Keratinocyte (primary cell): ENCODE measurements around the gene SUGCT. TPM values are rescaled to one million over a fixed set of nuclear protein-coding genes. Genes with fewer than 3 reads are reported as not detected.

Source experiments
- DNase-seq: peaks from one replicate; pipeline ENCODE4 v3.0.0-alpha.2; 2011; ENCODE audit warnings: low read depth, missing footprints, low spot score
- FAIRE-seq: peaks from 2 replicates; lab custom pipeline; 2011; peaks lifted over from hg19 to GRCh38; lab: Jason Lieb, UNC
- H2AFZ ChIP-seq: 2 replicates; pipeline ENCODE4 v1.6.0; 2012; ENCODE audit warnings: low read length, control low read depth, inconsistent platforms; ENCODE audit not compliant: control insufficient read depth
- H3K27ac ChIP-seq: 2 replicates; pipeline ENCODE4 v1.5.1; 2011; ENCODE audit warnings: low read length; ENCODE audit not compliant: control insufficient read depth, insufficient read depth
- H3K27me3 ChIP-seq: 3 replicates; pipeline ENCODE4 v1.6.0; 2011; ENCODE audit warnings: low read length; ENCODE audit not compliant: control insufficient read depth, insufficient read depth; ENCODE audit errors: extremely low read depth
- H3K36me3 ChIP-seq, 2 experiments: 2 replicates in 1 of 2; 3 replicates in 1 of 2; pipeline ENCODE4 v1.5.1; 2011; ENCODE audit warnings: low read length in 2 of 2, mild to moderate bottlenecking in 1 of 2; ENCODE audit not compliant: control insufficient read depth in 2 of 2, insufficient read depth in 2 of 2; ENCODE audit errors: extremely low read depth in 1 of 2
- H3K4me1 ChIP-seq: 3 replicates; pipeline ENCODE4 v1.5.1; 2011; ENCODE audit warnings: low read length; ENCODE audit not compliant: control insufficient read depth, insufficient read depth; ENCODE audit errors: extremely low read depth
- H3K4me2 ChIP-seq: 3 replicates; pipeline ENCODE4 v1.6.0; 2011; ENCODE audit warnings: low read depth, low read length; ENCODE audit not compliant: control insufficient read depth, insufficient read depth; ENCODE audit errors: extremely low read depth
- H3K4me3 ChIP-seq, 3 experiments: fragments of 200-600 bp in 1 of 3; sonication (generic) in 1 of 3; 2 replicates in 2 of 3; 3 replicates in 1 of 3; pipeline ENCODE4 v1.5.1; 2011 to 2016; ENCODE audit warnings: low read length in 3 of 3, mild to moderate bottlenecking in 3 of 3, control low read depth in 2 of 3, inconsistent platforms in 1 of 3, low read depth in 1 of 3, mixed read lengths in 1 of 3, mixed run types in 1 of 3, moderate library complexity in 1 of 3; ENCODE audit not compliant: control insufficient read depth in 2 of 3, insufficient read depth in 2 of 3; ENCODE audit errors: extremely low read depth in 1 of 3
- H3K79me2 ChIP-seq: 2 replicates; pipeline ENCODE4 v1.6.0; 2012; ENCODE audit warnings: low read length; ENCODE audit not compliant: control insufficient read depth, insufficient read depth
- H3K9ac ChIP-seq: 3 replicates; pipeline ENCODE4 v1.6.0; 2011; ENCODE audit warnings: low read length; ENCODE audit not compliant: control insufficient read depth, insufficient read depth; ENCODE audit errors: extremely low read depth
- H3K9me1 ChIP-seq: 3 replicates; pipeline ENCODE4 v1.6.0; 2011; ENCODE audit warnings: low read length; ENCODE audit not compliant: control insufficient read depth, insufficient read depth; ENCODE audit errors: extremely low read depth
- H3K9me3 ChIP-seq: 2 replicates; pipeline ENCODE4 v1.5.1; 2012; ENCODE audit warnings: low read depth, low read length; ENCODE audit not compliant: control insufficient read depth
- H4K20me1 ChIP-seq: 3 replicates; pipeline ENCODE4 v1.6.0; 2011; ENCODE audit warnings: low read length; ENCODE audit not compliant: control insufficient read depth, insufficient read depth; ENCODE audit errors: extremely low read depth
- CTCF ChIP-seq, 3 experiments: IDR thresholded peaks in 1 of 3; conservative IDR thresholded peaks in 1 of 3; optimal IDR thresholded peaks in 1 of 3; 2 replicates in 2 of 3; 3 replicates in 1 of 3; pipeline versions ENCODE3 to v1.5.1; 2011; ENCODE audit warnings: low read length in 3 of 3, mild to moderate bottlenecking in 3 of 3, moderate library complexity in 2 of 3, control low read depth in 1 of 3, inconsistent platforms in 1 of 3; ENCODE audit not compliant: insufficient read depth in 2 of 3; ENCODE audit errors: extremely low read depth in 1 of 3
- EZH2 ChIP-seq: IDR thresholded peaks from one replicate; pipeline ENCODE4 v1.6.1; 2012; ENCODE audit warnings: inconsistent platforms, mild to moderate bottlenecking, low read length, moderate library complexity
- dilution Hi-C: fragments of 300-500 bp; cut with MboI; formaldehyde crosslinking; loops from one replicate; pipeline ENCODE4 v1.7.0; 2020; ENCODE audit warnings: low sequenced_read_pairs; ENCODE audit not compliant: extremely low pct_ligation_motif_present
- polyA minus RNA-seq, 3 experiments: library from RNA; depleted of rRNA, polyadenylated mRNA; stranded (reverse); fragments of >200 nt; gene quantifications; 1 replicate in 1 of 3; 2 replicates in 1 of 3; 3 replicates in 1 of 3; pipeline ENCODE4 v1.2.3, GENCODE V29; 2011
- polyA plus RNA-seq, 5 experiments: library from polyadenylated mRNA; depleted of rRNA in 3 of 5; stranded (reverse) in 3 of 5; stranded (forward) in 1 of 5; unstranded in 1 of 5; fragments of >200 nt; gene quantifications; 1 replicate in 1 of 5; 2 replicates in 3 of 5; 3 replicates in 1 of 5; pipeline versions ENCODE4 v1.2.1 to v1.2.3, GENCODE V29; 2011 to 2012; ENCODE audit warnings: missing spikeins in 2 of 5, low read depth in 1 of 5, low replicate concordance in 1 of 5

Gene SUGCT
- polyA plus RNA-seq (69.5 to 134 TPM (median 126 TPM) in 3 replicates), polyA minus RNA-seq (26.4 to 61.1 TPM (median 28.1 TPM) in 3 replicates)
- polyA plus RNA-seq (2011; ENCODE audit: low read depth) = 10.8 TPM
- 117 and 192 TPM in 2 replicates for polyA plus RNA-seq (2011; cell fraction: cytosol; rRNA removed)
- 46.4 and 46.6 TPM in 2 replicates for polyA plus RNA-seq (2011; cell fraction: nucleus; rRNA removed)
- 65.9 and 181 TPM in 2 replicates for polyA plus RNA-seq (2012; ENCODE audit: low replicate concordance)
- polyA minus RNA-seq (2011; cell fraction: cytosol; rRNA and poly(A)+ RNA removed) = 68.9 TPM
- polyA minus RNA-seq (2011; cell fraction: nucleus; rRNA and poly(A)+ RNA removed) = 16.8 and 22.2 TPM in 2 replicates

GRCh38 chr7:40134428-40135316, at the start of gene SUGCT, which contains the start of gene MPLKIP:
Gene SUGCT, plus strand, starts transcription at chr7:40135005.
Gene MPLKIP, minus strand, starts transcription at chr7:40134622. Its CDS starts 55 bp downstream, at chr7:40134567.
- no peaks in the 10 kb centered on the region for H3K27me3 ChIP-seq
- peak within 1 kb of the TSS; percentile 97 for H3K4me2 ChIP-seq
- FAIRE-seq = no peak
- H3K9me1 ChIP-seq = no peaks in the 10 kb centered on the region
- peak within 1 kb of the TSS; percentile 92 for H3K9ac ChIP-seq
- H3K9me3 ChIP-seq = no peaks in the 10 kb centered on the region
- H3K36me3 ChIP-seq = no peaks in the 10 kb centered on the region
- H4K20me1 ChIP-seq = peaks cover 4% of the 10 kb centered on the region
- peak within 1 kb of the TSS; percentile 97 for H2AFZ ChIP-seq
- H3K4me3 ChIP-seq = peak within 1 kb of the TSS; percentile 76 to 91 (median 90)
- dilution Hi-C loops = no loop called here
- H3K79me2 ChIP-seq = peaks cover 46% of the 10 kb centered on the region
- H3K27ac ChIP-seq = peak within 1 kb of the TSS; percentile 90
- peaks cover 13% of the 10 kb centered on the region for H3K4me1 ChIP-seq
- TF ChIP-seq CTCF (optimal IDR thresholded peaks at IDR 0.05 in 1 of 3, IDR thresholded peaks at IDR 0.05 in 1 of 3, conservative IDR thresholded peaks at IDR 0.05 in 1 of 3; ENCODE audit: extremely low read depth in 1 of 3, insufficient read depth in 2 of 3, low read length in 3 of 3) (peak; percentile 77 to 89 (median 81)), EZH2 (no peak)
- peak; percentile 40 for DNase-seq

- no peak for FAIRE-seq
- no peak overlapping the region for H3K27ac ChIP-seq
Measured at GRCh38 chr7:40092182-40092581, 42.6 kb upstream of the SUGCT start.

More at GRCh38 chr7:40092182-40092581, 42.6 kb upstream of the SUGCT start:
- H2AFZ ChIP-seq = no peak overlapping the region
- DNase-seq = no peak
- H3K4me2 ChIP-seq = no peak overlapping the region
- dilution Hi-C loops = no loop called here
- no peaks in the 10 kb centered on the region for H3K4me1 ChIP-seq
- no peak overlapping the region for H3K4me3 ChIP-seq
- no peaks in the 10 kb centered on the region for H3K27me3 ChIP-seq
- no peaks in the 10 kb centered on the region for H4K20me1 ChIP-seq
- no peaks in the 10 kb centered on the region for H3K9me3 ChIP-seq
- no peaks in the 10 kb centered on the region for H3K9me1 ChIP-seq
- no peak for TF ChIP-seq EZH2
- no peak for TF ChIP-seq CTCF (optimal IDR thresholded peaks at IDR 0.05 in 1 of 3, IDR thresholded peaks at IDR 0.05 in 1 of 3, conservative IDR thresholded peaks at IDR 0.05 in 1 of 3; ENCODE audit: extremely low read depth in 1 of 3, insufficient read depth in 2 of 3, low read length in 3 of 3)
- H3K36me3 ChIP-seq = peaks cover 12 to 20% of the 10 kb centered on the region in 2 experiments
- H3K79me2 ChIP-seq = no peaks in the 10 kb centered on the region
- no peak overlapping the region for H3K9ac ChIP-seq
